GM10847 (cell line): ENCODE results near the gene CAV1.

Experiments
- POLR2A ChIP-seq: IDR thresholded peaks from 2 replicates; pipeline ENCODE4 v1.6.1; 2011; ENCODE audit not compliant: insufficient read length; ENCODE audit errors: extremely low read depth

CAV1 gene

GRCh38 chr7:116541951-116542350 lies 17.1 kb downstream of the CAV1 start:
- no peak for TF ChIP-seq POLR2A

- no peak for TF ChIP-seq POLR2A
These were observed 17.8 kb downstream of the CAV1 start for GRCh38 chr7:116542618-116543017.

- no peak for TF ChIP-seq POLR2A
These were observed 18.8 kb downstream of the CAV1 start for GRCh38 chr7:116543664-116544063.

- TF ChIP-seq POLR2A, result no peak
These were observed 19.7 kb downstream of the CAV1 start for GRCh38 chr7:116544487-116544886.

GRCh38 chr7:116545411-116545993 lies 20.7 kb downstream of the CAV1 start:
- TF ChIP-seq POLR2A, result no peak

- TF ChIP-seq POLR2A, result no peak
These were observed 21.2 kb downstream of the CAV1 start for GRCh38 chr7:116546054-116546453.

GRCh38 chr7:116546916-116547315 lies 22.1 kb downstream of the CAV1 start:
- TF ChIP-seq POLR2A, result no peak

- TF ChIP-seq POLR2A, result no peak
These were observed 22.5 kb downstream of the CAV1 start for GRCh38 chr7:116547347-116547746.

GRCh38 chr7:116548506-116548905 lies 23.7 kb downstream of the CAV1 start:
- TF ChIP-seq POLR2A, result no peak

GRCh38 chr7:116549370-116549769 lies 24.5 kb downstream of the CAV1 start:
- no peak for TF ChIP-seq POLR2A

- TF ChIP-seq POLR2A, result no peak
These were observed 26.9 kb downstream of the CAV1 start for GRCh38 chr7:116551692-116552091.

GRCh38 chr7:116552602-116553001 lies 27.8 kb downstream of the CAV1 start:
- TF ChIP-seq POLR2A, result no peak

GRCh38 chr7:116553168-116553964 lies 28.5 kb downstream of the CAV1 start:
- no peak for TF ChIP-seq POLR2A

- TF ChIP-seq POLR2A, result no peak
These were observed 29.6 kb downstream of the CAV1 start for GRCh38 chr7:116554436-116554835.

- TF ChIP-seq POLR2A, result no peak
These were observed 30.1 kb downstream of the CAV1 start for GRCh38 chr7:116554911-116555310.

- no peak for TF ChIP-seq POLR2A
These were observed 32.3 kb downstream of the CAV1 start for GRCh38 chr7:116557066-116557585.
